Dermis microvascular lymphatic vessel endothelial cell (primary cell): Measurements from ENCODE around the gene PDS5B. TPM values are rescaled to one million over a fixed set of nuclear protein-coding genes. Genes with fewer than 3 reads are reported as not detected.
A peak's percentile ranks its signal among the peaks of the same experiment; 100 is the strongest.
"Not testable (repeated sequence)": the region's sequence is repeated elsewhere in the genome, so short reads cannot be mapped to it uniquely, and the experiment has no call there.

ENCODE experiments used
- DNase-seq, 2 donors: peaks; one replicate each; pipeline versions ENCODE4 v3.0.0 to v3.0.0-alpha.2; 2010; ENCODE audit warnings: low read depth in 2 of 2
- total RNA-seq: library from RNA; depleted of rRNA; stranded (reverse); fragments of >200 nt; gene quantifications from 2 replicates; pipeline ENCODE4 v1.2.1, GENCODE V29; 2014

The PDS5B gene
- 17.1 and 20.4 TPM in 2 replicates for total RNA-seq

DNA sequence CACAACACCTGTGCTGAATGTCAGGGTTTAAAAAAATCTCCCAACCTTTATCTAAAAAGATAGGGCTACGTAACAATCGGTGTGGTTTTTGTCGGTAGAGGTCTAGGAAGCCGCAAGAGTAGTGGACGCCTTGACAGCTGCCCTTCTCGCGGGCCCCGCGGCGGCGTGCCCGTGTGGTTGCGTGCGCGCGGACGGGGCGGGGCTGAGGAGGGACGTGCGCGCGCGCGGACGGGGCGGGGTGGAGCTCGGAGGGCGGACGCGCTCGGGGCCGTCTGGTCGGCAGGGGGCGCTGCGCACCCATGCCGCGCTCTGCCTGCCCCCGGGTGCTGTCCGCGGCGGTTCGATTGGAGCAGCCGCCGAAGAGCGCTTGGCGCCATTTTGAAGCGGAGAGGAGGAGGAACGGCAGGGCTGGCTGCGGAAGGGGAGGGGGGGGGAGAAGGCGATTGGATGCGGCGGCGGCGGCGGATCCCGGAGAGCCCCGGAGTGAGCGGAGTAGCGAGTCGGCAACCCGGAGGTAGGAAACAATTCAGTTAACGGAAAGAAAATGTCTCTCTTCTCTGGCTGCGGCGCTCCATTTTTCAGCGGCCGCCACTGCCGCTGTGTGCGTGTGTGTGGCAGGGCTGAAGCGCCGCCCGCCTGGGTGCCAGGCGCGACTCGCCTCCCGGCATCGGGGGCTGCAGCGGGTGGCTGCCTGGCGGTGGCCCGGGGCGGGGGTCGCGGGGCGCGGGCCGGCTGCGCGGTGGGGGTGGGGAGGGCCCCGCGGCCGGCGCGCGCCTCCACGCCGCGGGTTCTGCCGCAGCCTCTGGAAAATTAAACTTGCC, at the start of gene PDS5B:
Gene PDS5B, plus strand, starts transcription at position 373 of the 821 bp plus-strand sequence. CDS start 62,321 bp downstream, outside the sequence.
- peak; percentile 83 to 96 for DNase-seq

DNA sequence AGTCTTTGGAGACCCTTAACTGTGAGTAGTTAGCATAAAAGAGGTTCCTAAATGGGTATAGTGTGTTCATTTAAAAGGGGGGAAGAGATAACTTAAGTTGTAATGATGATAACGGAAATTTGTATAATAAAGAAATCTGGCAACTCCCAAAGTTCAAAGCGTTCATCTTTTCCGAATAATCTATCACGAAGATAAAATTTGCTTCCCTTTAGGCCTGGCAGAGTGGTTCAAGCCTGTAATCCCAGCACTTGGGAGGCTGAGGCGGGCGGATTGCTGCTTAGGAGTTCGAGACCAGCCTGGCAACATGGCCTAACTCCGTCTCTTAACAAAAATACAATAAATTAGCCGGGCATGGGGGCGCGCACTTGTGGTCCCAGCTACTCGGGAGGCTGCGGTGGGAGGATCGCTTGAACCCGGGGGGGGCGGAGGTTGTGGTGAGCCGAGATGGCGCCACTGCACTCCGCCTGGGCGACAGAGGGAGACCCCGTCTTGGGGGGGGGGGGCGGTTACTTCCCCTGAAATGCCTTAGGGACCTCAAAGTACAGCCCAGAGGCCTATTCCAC, 48.6 kb upstream of the PDS5B start:
- DNase-seq: no peak

- peak; percentile 37 to 59 for DNase-seq
These were observed 48.1 kb upstream of the PDS5B start for GRCh38 chr13:32538143-32538620.

DNA sequence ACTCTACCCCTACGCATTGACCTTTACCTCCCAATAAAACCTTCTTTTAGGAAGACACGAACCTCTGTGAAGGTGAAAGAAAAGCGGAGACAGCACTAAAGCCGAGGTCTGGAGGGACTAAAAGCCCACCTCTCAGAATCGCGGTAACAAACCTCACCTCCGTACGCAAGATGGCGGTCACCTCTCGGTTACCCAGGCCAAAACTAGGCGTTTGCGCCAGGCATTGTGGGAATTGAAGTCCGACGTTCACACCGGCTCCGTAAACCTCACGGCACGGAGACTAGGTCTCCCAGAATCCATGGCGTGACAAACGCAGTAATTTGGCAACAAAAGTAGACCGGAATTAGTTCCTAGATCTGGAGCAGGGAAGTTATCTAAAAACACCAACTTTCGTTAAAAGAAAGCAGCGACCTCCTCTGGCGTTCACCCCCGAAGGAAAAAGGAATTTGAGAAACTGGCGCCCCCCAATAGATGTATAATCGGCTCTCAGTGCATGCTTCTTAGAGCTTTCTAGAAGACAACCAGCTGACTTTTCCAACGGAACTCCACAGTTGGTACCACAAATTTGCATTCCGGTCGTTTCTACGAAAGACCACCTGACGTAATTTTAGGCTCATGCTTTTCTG, 47.5 kb upstream of the PDS5B start, which contains the start of gene N4BP2L2:
Gene N4BP2L2, minus strand, starts transcription at position 175 of the 626 bp plus-strand sequence. CDS start 1,768 bp downstream, outside the sequence.
- peak; percentile 96 to 97 for DNase-seq

GRCh38 chr13:32542221-32542620, 44.0 kb upstream of the PDS5B start:
- DNase-seq: no peak

DNA sequence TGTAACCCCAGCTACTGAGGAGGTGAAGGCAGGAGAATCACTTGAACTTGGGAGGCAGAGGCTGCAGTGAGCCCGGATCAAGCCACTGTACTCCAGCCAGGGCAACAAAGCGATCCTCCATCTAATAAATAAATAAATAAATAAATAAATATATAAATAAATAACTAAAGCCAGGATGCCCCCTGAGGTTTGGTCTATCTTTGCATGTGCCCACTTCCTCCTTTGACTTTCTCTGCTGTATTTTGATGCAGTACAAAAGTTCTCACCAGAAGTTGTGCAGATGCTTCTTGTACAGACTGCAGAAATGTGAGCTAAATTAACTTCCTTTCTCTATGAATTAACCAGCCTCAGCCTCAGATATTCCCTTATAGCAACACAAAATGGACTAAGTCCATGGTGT, 41.2 kb upstream of the PDS5B start:
- no peak for DNase-seq

GRCh38 chr13:32548837-32549236, 37.4 kb upstream of the PDS5B start:
- no peak for DNase-seq

- no peak for DNase-seq
These were observed 36.5 kb upstream of the PDS5B start for GRCh38 chr13:32549788-32550187.

DNA sequence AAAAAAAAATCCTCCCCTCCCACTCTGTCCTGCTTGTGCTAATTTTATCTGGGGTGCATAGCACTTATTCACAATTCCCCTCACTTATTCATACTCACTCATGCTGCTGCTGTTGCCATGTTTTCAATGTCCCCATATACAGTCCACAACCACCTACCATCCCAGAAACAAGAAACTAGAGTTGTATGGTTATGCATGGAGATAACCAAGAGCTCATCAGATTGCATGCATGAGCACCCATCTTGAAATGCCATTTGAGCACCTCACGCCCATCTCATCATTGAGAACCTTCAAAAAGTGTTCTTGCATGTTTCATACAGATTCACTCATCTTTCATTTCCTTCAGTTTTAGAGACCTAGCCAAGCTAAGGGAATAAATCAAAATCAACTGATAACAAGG, 32.5 kb upstream of the PDS5B start:
- no peak for DNase-seq

DNA sequence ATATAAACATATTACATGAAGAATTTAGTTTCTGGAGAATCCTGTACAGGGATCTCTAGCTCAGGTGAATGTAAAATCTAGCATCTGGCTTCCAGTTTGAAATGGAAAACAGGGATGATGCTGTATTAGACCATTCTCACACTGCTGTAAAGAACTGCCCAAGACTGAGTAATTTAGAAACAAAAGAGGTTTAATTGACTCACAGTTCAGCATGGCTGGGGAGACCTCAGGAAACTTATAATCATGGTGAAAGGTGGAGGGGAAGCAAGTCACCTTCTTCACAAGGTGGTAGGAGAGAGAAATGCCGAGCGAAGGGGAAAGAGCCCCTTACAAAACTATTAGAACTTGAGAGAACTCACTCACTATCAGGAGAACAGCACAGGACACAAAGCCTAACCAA, 30.6 kb upstream of the PDS5B start:
- no peak for DNase-seq

GRCh38 chr13:32560842-32561241, 25.4 kb upstream of the PDS5B start:
- not testable (repeated sequence) for DNase-seq

- DNase-seq: not testable (repeated sequence)
These were observed 10.6 kb upstream of the PDS5B start for GRCh38 chr13:32575687-32576086.

- no peak for DNase-seq
These were observed 9.2 kb upstream of the PDS5B start for GRCh38 chr13:32577032-32577431.

- peak in 1 of 2 donors; percentile 33 for DNase-seq
These were observed 5.0 kb upstream of the PDS5B start for GRCh38 chr13:32581177-32581786.

GRCh38 chr13:32582281-32582680, 4.0 kb upstream of the PDS5B start:
- DNase-seq: no peak

DNA sequence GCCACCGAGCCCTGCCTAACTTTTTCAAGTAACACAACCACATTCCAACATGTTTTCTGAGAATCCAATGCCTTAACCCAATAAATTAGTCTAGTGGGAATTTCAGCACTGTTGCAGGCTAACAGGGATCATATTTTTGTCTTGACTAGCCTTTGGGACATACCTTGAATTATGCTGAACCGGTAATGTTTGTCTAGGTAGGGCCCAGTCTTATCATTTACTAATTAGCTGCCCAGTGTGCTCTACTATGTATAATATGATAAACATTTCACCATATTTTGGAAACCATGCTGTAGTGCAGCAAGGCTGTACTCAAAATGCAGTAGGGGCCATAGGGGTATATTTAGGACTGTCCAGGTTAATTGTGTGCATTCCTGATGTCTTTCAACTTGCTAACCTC, 3.3 kb upstream of the PDS5B start:
- DNase-seq: no peak

- DNase-seq: no peak
These were observed 637 bp upstream of the PDS5B start for GRCh38 chr13:32585550-32586079.

- DNase-seq: peak in 1 of 2 donors; percentile 60
These were observed 959 bp downstream of the PDS5B start for GRCh38 chr13:32587011-32587810.

DNA sequence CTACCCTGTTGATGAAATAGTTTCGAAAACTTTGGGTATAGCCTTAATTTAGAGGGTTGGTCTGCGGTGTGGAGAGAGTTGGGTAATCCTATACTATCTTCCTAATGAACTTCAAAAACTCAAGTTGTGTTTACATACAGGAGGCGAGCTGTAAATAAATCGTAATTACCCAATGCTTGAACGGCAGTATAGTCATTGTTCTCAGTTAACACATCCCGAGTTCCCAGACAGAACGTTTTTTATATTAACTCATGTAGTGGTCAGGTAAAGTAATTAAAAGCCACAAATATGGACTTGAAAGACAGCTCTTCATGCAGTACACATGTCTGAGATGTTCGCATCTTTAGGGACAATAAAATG, 1.5 kb downstream of the PDS5B start:
- peak in 1 of 2 donors; percentile 8 for DNase-seq

DNA sequence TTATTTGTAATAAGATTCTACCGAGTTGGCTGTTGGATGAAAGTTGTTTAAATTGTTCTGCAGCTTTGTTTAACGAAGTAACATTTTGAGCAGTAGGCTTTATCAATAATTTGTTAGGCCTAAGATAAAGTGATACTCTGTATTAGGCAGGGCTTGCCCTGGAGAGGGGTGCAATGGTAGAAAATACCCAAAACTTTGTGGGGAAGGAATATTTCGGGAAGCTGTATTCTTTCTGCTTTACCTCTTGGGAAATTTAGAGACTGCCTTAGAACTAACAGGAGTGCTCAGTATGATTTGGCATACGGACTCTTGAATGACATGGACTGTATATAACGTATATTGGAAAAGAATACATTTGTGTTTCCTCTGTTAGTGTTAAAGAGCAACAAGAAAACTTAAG, 2.5 kb downstream of the PDS5B start:
- no peak for DNase-seq

- DNase-seq: no peak
These were observed 3.2 kb downstream of the PDS5B start for GRCh38 chr13:32589471-32589870.
